Caco-2 (cell line): ENCODE results near the gene VEPH1. TPM values are rescaled to one million over a fixed set of nuclear protein-coding genes. Genes with fewer than 3 reads are reported as not detected.

Experiments
- BruUV-seq: library from RNA; stranded (reverse); fragments of 400-500 nt; replicated peaks from 2 replicates; lab custom pipeline; 2021; lab: Mats Ljungman, UMichigan
- CTCF ChIA-PET: fragments of 300-600 bp; sonication (Branson Sonifier 250); formaldehyde crosslinking; loops from one replicate; lab custom pipeline; 2022; ENCODE audit warnings: antibody characterized with exemption; lab: Charles Lee
- POLR2A ChIA-PET: fragments of 300-600 bp; sonication (Branson Sonifier 250); formaldehyde crosslinking; loops from one replicate; lab custom pipeline; 2022; ENCODE audit warnings: antibody characterized with exemption; lab: Charles Lee
- DNase-seq, 2 experiments: peaks; one replicate each; pipeline versions ENCODE4 v3.0.0 to v3.0.0-alpha.2; 2020 to 2022
- H3K27me3 ChIP-seq: replicated peaks from 2 replicates; pipeline ENCODE4 v1.6.0; 2011; ENCODE audit warnings: low read length; ENCODE audit not compliant: control insufficient read depth, insufficient read depth
- H3K36me3 ChIP-seq: 2 replicates; pipeline ENCODE4 v1.5.1; 2011; ENCODE audit warnings: low read length; ENCODE audit not compliant: control insufficient read depth, insufficient read depth
- H3K4me1 ChIP-seq: fragments of 250-450 bp; sonication (Bioruptor Pico); 2 replicates; pipeline ENCODE4 v1.5.1; 2020; ENCODE audit warnings: mild to moderate bottlenecking
- H3K4me3 ChIP-seq: 2 replicates; pipeline ENCODE4 v1.5.1; 2011; ENCODE audit warnings: low read depth, mild to moderate bottlenecking, control low read depth, low read length
- H3K9me3 ChIP-seq: fragments of 250-450 bp; sonication (Bioruptor Pico); 2 replicates; pipeline ENCODE4 v1.5.1; 2020; ENCODE audit warnings: mild to moderate bottlenecking, moderate library complexity
- H3K27ac Mint-ChIP-seq: one replicate; pipeline ENCODE4 v1.8.0; 2022; ENCODE audit warnings: mixed read lengths; ENCODE audit not compliant: unreplicated experiment
- H3K27me3 Mint-ChIP-seq: one replicate; pipeline ENCODE4 v1.8.0; 2022; ENCODE audit warnings: mixed read lengths; ENCODE audit not compliant: insufficient read depth, unreplicated experiment
- H3K36me3 Mint-ChIP-seq: one replicate; pipeline ENCODE4 v1.8.0; 2022; ENCODE audit warnings: mild to moderate bottlenecking, mixed read lengths; ENCODE audit not compliant: insufficient read depth, unreplicated experiment
- H3K4me1 Mint-ChIP-seq: one replicate; pipeline ENCODE4 v1.8.0; 2022; ENCODE audit warnings: low read depth, mixed read lengths; ENCODE audit not compliant: unreplicated experiment
- H3K4me3 Mint-ChIP-seq: one replicate; pipeline ENCODE4 v1.8.0; 2022; ENCODE audit warnings: mild to moderate bottlenecking, moderate library complexity, mixed read lengths; ENCODE audit not compliant: unreplicated experiment
- H3K9me3 Mint-ChIP-seq: one replicate; pipeline ENCODE4 v1.8.0; 2022; ENCODE audit warnings: mixed read lengths; ENCODE audit not compliant: unreplicated experiment
- CTCF ChIP-seq, 2 experiments: fragments of 200-600 bp in 1 of 2; IDR thresholded peaks; 1 replicate in 1 of 2; 2 replicates in 1 of 2; pipeline versions ENCODE4 v1.5.1 to v1.8.0; 2011 to 2022; ENCODE audit warnings: antibody characterized with exemption in 1 of 2, control low read depth in 1 of 2, inconsistent platforms in 1 of 2, low read depth in 1 of 2, low read length in 1 of 2, mild to moderate bottlenecking in 1 of 2, moderate library complexity in 1 of 2; ENCODE audit not compliant: insufficient read depth in 1 of 2, severe bottlenecking in 1 of 2, unreplicated experiment in 1 of 2
- intact Hi-C: fragments of 100-400 bp; cut with micrococcal nuclease; formaldehyde crosslinking; loops from one replicate; pipeline ENCODE4 v1.10.0; 2022; ENCODE audit not compliant: unreplicated experiment
- total RNA-seq: library from RNA; stranded (reverse); gene quantifications from 2 replicates; pipeline ENCODE4 v1.2.3, GENCODE V29; 2022

The VEPH1 gene
- total RNA-seq, 1 experiment from 2014 or later: 12.0 TPM

- POLR2A ChIA-PET: no interaction called here
Measured at GRCh38 chr3:157406394-157406793, 96.8 kb downstream of the VEPH1 start.

GRCh38 chr3:157405457-157405856, 97.8 kb downstream of the VEPH1 start:
- ChIA-PET POLR2A (no interaction called here), CTCF (no interaction called here)
- H3K4me3 Mint-ChIP-seq: no peak overlapping the region

More at GRCh38 chr3:157406394-157406793, 96.8 kb downstream of the VEPH1 start:
- no peak for TF ChIP-seq CTCF (IDR thresholded peaks at IDR 0.05; ENCODE audit: insufficient read depth in 1 of 2, low read depth in 1 of 2, low read length in 1 of 2, severe bottlenecking in 1 of 2, unreplicated experiment in 1 of 2)
- DNase-seq: no peak
- no peaks in the 10 kb centered on the region for H3K36me3 Mint-ChIP-seq
- Histone ChIP-seq H3K27me3 (no peaks in the 10 kb centered on the region), H3K4me3 (no peak overlapping the region), H3K4me1 (no peaks in the 10 kb centered on the region), H3K9me3 (no peaks in the 10 kb centered on the region), H3K36me3 (no peaks in the 10 kb centered on the region)
- no TSS peak for BruUV-seq
- H3K27me3 Mint-ChIP-seq: peaks cover 9% of the 10 kb centered on the region
- no peaks in the 10 kb centered on the region for H3K4me1 Mint-ChIP-seq
- H3K27ac Mint-ChIP-seq: no peak overlapping the region
- intact Hi-C loops: no loop called here
- CTCF ChIA-PET: no interaction called here
- H3K4me3 Mint-ChIP-seq: no peak overlapping the region
- no peaks in the 10 kb centered on the region for H3K9me3 Mint-ChIP-seq

GRCh38 chr3:157404381-157404780, 98.8 kb downstream of the VEPH1 start:
- Mint-ChIP-seq H3K9me3 (no peaks in the 10 kb centered on the region), H3K4me3 (no peak overlapping the region), H3K36me3 (no peaks in the 10 kb centered on the region), H3K27me3 (peaks cover 12% of the 10 kb centered on the region), H3K4me1 (no peaks in the 10 kb centered on the region), H3K27ac (no peak overlapping the region)
- H3K9me3 ChIP-seq: no peaks in the 10 kb centered on the region
- CTCF ChIA-PET: no interaction called here
- H3K36me3 ChIP-seq: no peaks in the 10 kb centered on the region
- no TSS peak for BruUV-seq
- H3K4me1 ChIP-seq: no peaks in the 10 kb centered on the region
- POLR2A ChIA-PET: no interaction called here
- no peaks in the 10 kb centered on the region for H3K27me3 ChIP-seq
- no peak for DNase-seq
- TF ChIP-seq CTCF (IDR thresholded peaks at IDR 0.05; ENCODE audit: insufficient read depth in 1 of 2, low read depth in 1 of 2, low read length in 1 of 2, severe bottlenecking in 1 of 2, unreplicated experiment in 1 of 2): no peak
- H3K4me3 ChIP-seq: no peak overlapping the region
- intact Hi-C loops: no loop called here

More at GRCh38 chr3:157405457-157405856, 97.8 kb downstream of the VEPH1 start:
- no peak for DNase-seq
- Histone ChIP-seq H3K36me3 (no peaks in the 10 kb centered on the region), H3K4me3 (no peak overlapping the region), H3K27me3 (no peaks in the 10 kb centered on the region), H3K4me1 (no peaks in the 10 kb centered on the region), H3K9me3 (no peaks in the 10 kb centered on the region)
- intact Hi-C loops: no loop called here
- BruUV-seq: no TSS peak
- no peak for TF ChIP-seq CTCF (IDR thresholded peaks at IDR 0.05; ENCODE audit: insufficient read depth in 1 of 2, low read depth in 1 of 2, low read length in 1 of 2, severe bottlenecking in 1 of 2, unreplicated experiment in 1 of 2)
- Mint-ChIP-seq H3K4me1 (no peaks in the 10 kb centered on the region), H3K9me3 (no peaks in the 10 kb centered on the region), H3K27ac (no peak overlapping the region), H3K27me3 (peaks cover 12% of the 10 kb centered on the region), H3K36me3 (no peaks in the 10 kb centered on the region)
